ENCODE measurements around the gene SH3BP5.
A peak's percentile ranks its signal among the peaks of the same experiment; 100 is the strongest.

Gene SH3BP5

DNA sequence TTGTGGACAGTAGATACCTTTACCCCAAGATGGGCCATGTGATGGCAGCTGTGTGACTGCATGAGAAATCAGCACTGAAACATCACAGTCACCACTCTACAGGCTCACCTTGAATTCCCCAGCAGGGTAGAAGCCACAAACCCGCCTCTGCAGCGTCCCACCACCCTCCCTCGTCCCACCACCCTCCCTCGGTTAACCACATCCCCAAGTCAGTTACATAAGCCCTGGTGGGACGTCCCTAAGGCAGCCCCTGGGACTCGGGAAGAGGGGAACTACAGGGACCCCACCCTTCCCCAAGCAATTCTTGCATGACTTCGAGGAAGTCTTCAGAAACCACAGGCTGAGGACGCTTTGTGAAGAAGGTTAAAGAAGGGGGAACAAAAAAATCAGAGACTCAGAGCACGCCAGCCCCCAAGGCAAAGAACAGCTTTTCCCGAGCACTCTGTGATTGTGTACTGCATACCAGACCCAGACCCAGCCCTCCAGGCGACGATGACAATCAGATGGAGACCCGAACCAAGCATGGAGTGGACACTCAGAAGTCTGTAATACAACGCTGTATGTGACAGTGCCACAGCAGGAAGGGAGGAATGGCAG is 60.5 kb downstream of the SH3BP5 start:
- no peak for DNase-seq

DNA sequence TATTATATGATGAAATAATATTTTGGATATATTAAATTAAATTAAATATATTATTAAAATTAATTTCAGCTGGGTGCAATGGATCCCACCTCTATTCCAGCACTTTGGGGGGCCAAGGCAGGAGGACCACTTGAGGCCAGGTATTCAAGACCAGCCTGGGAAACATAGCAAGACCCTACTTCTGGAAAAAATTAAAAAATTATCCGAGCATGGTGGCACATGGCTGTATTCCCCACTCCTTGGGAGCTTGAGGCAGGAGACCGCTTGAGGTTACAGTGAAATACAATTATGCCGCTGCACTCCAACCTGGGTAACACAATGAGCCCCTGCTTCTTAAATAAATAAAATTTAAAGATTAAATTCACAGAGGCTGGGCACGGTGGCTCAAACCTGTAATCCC is 61.4 kb downstream of the SH3BP5 start:
- DNase-seq, result no peak

GRCh38 chr3:15269091-15269989 is 63.0 kb downstream of the SH3BP5 start:
- peak; percentile 81 to 94 for DNase-seq

- peak in 1 of 2 experiments; percentile 38 for DNase-seq
Observed at GRCh38 chr3:15268033-15268631, 64.3 kb downstream of the SH3BP5 start.

GRCh38 chr3:15267502-15267901 is 64.9 kb downstream of the SH3BP5 start:
- no peak for DNase-seq

GRCh38 chr3:15266510-15267376 is 65.6 kb downstream of the SH3BP5 start:
- DNase-seq, result no peak

DNA sequence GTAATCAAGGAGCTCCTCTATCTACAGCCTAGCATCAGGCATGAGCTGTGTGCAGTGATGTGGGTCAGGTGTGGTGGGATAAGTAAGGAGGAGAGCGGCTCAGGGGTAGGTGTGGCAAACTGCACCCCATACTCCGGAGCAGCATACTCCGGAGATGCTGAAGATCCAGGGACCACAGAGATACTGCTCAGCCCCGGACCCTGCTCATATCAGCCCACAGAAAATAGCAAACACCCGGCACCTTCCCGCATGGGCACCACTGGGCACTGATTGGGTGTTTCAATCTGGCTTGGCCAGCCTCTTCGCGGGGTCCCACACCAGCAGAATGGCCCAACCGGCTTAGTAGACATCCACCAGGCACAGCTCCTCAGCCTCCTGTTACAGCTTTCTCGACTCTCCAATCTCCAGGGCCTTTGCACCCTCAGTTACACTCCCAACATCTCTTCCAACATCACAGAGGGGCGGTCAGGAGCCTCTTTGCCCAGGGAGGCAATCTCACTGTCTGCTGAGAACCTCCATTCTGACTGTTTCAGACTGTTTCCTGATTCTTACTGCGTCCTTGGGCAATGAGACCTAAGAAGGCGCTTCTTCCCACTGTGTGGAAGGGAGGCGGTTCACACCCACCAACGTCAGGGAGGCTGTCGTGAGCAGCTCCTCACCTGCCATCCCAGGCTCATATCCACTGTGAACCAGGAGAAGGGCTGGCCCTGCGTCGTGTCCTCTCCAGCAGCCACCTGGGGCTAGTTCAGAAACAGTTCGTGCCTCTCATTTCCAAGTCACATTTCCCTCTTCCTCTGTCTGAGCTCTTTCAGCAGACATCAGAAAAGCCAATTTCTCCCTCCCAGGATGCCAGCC is 66.5 kb downstream of the SH3BP5 start:
- no peak for DNase-seq

DNA sequence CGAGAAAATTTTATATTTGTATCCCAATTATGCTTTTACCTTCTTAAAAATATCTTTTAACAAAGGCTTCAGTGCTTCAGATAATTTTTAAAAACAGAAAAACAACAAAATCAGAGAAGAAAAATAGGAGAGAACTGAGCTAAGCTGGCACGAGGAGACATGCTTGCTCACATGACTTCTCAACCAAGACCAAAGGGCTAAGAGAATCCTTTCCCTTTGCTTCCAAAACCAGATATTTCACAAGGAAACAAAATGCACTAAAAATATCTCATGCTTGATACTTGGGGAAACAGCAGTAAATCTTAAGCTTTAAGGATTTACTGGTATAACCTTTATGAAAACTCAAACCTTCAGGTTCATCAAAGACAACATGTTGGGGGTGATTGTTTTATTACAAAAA is 67.9 kb downstream of the SH3BP5 start:
- no peak for DNase-seq

DNA sequence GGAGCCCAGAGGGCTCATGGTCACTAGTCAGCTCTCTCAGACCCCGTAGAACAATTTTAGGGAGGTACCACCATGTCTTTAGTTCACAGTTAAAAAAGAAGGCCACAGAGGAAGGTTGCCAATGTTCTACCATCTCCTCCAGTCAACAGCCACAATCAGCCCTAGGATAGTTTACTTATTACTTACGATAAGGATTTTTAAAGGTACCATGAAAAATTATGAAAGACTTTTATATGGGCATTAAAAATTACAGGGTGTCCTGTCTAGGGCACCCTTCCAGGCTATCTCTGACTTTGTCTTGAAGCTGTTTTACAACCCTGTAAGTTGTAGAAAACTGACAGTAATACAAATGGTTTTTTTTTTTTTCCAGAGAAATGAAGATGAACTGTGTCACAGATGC is 68.5 kb downstream of the SH3BP5 start:
- DNase-seq, result no peak

DNA sequence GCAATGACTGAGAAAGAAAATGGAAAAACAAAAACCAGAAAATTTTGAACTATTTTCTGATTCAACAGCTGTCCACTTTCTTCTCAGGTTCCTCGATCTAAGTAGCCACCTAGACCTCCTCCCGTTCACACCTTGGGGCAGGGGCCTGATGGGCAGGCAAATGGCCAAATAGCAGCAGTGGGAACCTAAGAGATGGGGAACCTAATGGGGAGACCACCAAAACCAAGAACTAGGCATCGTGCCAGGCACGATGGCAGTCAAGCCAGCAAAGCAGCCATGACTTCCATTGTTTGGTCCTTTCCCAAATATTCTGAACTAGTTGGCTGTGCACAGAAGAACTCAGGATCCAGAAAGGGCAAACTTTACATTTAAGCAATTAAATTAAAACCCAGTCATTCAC is 69.3 kb downstream of the SH3BP5 start:
- DNase-seq, result no peak

- DNase-seq, result no peak
Observed at GRCh38 chr3:15262021-15262420, 70.4 kb downstream of the SH3BP5 start.

GRCh38 chr3:15261274-15261673 is 71.1 kb downstream of the SH3BP5 start:
- no peak for DNase-seq

DNA sequence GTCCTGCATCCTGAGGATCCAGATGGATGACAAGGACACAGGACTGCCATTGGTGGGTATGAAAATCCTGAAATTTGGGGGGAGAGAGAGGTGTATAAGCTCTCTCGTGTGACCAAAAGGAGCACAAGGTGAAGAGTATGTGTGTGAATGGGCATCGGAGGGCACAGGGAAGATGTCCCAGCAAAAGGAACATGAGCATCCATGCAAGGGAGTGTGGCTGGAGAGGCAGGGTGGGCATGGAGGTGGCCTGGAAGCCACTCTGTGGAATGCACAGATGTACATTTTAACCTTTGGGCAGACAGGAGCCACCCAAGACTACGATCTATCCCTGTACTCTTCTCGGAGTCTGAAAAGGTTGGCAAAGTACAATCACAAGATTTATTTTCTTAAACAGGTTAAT is 71.9 kb downstream of the SH3BP5 start:
- DNase-seq, result no peak

DNA sequence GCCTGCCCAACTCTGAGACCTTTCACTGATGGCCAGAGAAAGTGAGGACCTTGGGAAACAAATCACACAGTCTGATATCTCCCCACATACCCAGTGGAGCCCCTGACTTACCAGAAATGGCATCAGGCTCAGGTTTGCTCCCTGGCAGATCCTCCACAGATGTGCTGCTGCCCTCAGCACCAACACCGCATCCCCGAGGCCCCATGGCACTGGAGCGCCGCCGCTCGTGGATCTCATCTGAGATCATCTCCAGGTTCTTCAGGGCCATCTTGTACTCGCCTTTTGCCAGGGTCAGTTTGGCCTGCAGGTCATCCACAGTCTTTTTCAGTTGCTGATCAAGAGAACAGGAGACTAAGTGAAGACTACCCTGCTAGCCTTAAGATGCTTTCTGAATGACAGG is 73.7 kb downstream of the SH3BP5 start:
- DNase-seq, result no peak

GRCh38 chr3:15256861-15257341 is 75.5 kb downstream of the SH3BP5 start:
- DNase-seq, result no peak

- DNase-seq, result no peak
Observed at GRCh38 chr3:15255215-15255614, 77.2 kb downstream of the SH3BP5 start.

- no peak for DNase-seq
Observed at GRCh38 chr3:15253023-15253697, 79.2 kb downstream of the SH3BP5 start.

GRCh38 chr3:15246186-15246585 is 86.2 kb downstream of the SH3BP5 start:
- DNase-seq, result no peak

- no peak for DNase-seq
Observed at GRCh38 chr3:15243822-15244482, 88.4 kb downstream of the SH3BP5 start.

DNA sequence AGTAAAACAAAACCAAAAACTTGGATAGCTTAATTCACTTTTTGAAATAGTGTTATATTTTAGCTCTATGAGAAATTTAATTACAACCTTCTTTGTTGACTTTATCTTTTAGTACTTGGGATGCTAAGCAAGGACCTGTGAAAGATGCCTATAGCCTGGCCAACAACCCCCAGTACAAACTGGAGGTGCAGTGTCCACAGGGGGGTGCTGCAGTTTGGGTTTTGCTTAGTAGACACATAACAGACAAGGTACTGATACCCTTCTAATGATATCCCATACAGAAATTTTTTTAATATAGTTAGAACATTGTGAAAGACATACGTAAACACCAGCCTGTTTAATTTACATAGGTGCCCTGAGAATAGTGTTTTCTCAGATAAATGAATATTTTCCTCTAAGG is 91.0 kb downstream of the SH3BP5 start:
- peak in 1 of 2 experiments; percentile 36 for DNase-seq

DNA sequence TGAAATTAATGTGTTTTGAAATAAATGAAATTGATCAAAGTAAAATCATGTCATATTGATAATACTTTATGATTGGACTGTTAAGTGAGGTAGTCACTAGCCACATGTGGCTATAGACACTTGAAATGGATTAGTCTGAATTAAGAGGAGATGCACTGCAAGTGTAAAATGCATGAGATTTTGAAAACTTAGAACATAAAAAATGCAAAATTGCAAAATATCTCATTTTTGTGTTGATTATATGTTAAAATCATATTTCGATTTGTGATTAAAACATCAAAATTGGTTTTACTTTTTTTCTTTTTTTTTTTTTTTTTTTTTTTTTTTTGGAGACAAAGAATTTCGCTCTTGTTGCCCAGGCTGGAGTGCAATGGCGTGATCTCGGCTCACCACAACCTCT is 103.1 kb downstream of the SH3BP5 start:
- DNase-seq, result no peak
